BLaER1 (cell line): ENCODE data around the gene NUP98.
"Not testable (repeated sequence)": the region's sequence is repeated elsewhere in the genome, so short reads cannot be mapped to it uniquely, and the experiment has no call there.

Experiments used
- H3K27ac ChIP-seq: shearing (Covaris generic); formaldehyde crosslinking; 2 replicates; pipeline ENCODE4 v1.8.1; 2022
- H3K27me3 ChIP-seq: shearing (Covaris generic); formaldehyde crosslinking; 2 replicates; pipeline ENCODE4 v1.8.1; 2022
- H3K36me3 ChIP-seq: shearing (Covaris generic); formaldehyde crosslinking; 2 replicates; pipeline ENCODE4 v1.8.1; 2022
- H3K4me1 ChIP-seq: shearing (Covaris generic); formaldehyde crosslinking; 2 replicates; pipeline ENCODE4 v1.8.1; 2022
- H3K4me2 ChIP-seq: shearing (Covaris generic); formaldehyde crosslinking; 2 replicates; pipeline ENCODE4 v1.8.1; 2022
- H3K4me3 ChIP-seq: shearing (Covaris generic); formaldehyde crosslinking; 2 replicates; pipeline ENCODE4 v1.8.1; 2022
- H3K9ac ChIP-seq: shearing (Covaris generic); formaldehyde crosslinking; 2 replicates; pipeline ENCODE4 v1.8.1; 2022
- H3K9me3 ChIP-seq: shearing (Covaris generic); formaldehyde crosslinking; 2 replicates; pipeline ENCODE4 v1.8.1; 2022
- H4K20me1 ChIP-seq: shearing (Covaris generic); formaldehyde crosslinking; 2 replicates; pipeline ENCODE4 v1.8.1; 2022
- Cebpa-rat ChIP-seq: shearing (Covaris generic); IDR thresholded peaks from 2 replicates; pipeline ENCODE4 v1.8.1; 2022

NUP98 gene

GRCh38 chr11:3816673-3817072, 19.3 kb upstream of the NUP98 start:
- peak overlapping the region; percentile 54 for H3K4me2 ChIP-seq

DNA sequence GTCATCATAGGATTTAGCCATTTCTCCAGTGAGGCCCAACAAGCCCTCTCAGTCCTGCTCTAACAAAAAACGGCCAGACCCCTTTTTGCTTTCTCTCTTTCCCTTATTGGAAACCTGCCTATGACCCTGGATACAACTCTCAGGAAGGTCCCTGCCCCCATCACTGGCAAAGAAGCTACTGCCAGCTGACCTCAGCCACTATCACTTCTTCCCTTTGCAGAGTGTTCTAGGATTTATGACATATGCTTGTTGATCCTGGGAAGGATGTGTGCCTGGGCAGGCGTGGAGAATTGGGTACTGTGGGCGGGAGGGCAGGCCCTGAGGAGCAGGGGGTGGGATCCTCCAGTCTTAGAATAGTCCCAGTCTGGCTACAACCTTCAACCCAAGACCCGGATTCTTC, 18.5 kb upstream of the NUP98 start:
- Histone ChIP-seq H3K9ac (no peak overlapping the region), H3K4me3 (no peak overlapping the region), H3K4me2 (no peak overlapping the region), H3K36me3 (peaks cover 46% of the 10 kb centered on the region), H3K9me3 (no peaks in the 10 kb centered on the region), H3K4me1 (peaks cover 15% of the 10 kb centered on the region), H3K27me3 (no peaks in the 10 kb centered on the region), H3K27ac (no peak overlapping the region), H4K20me1 (no peaks in the 10 kb centered on the region)
- no peak for TF ChIP-seq Cebpa-rat

More at GRCh38 chr11:3816673-3817072, 19.3 kb upstream of the NUP98 start:
- peaks cover 45% of the 10 kb centered on the region for H3K36me3 ChIP-seq
- H3K27ac ChIP-seq: peak overlapping the region; percentile 60
- H3K9ac ChIP-seq: no peak overlapping the region
- TF ChIP-seq Cebpa-rat: no peak
- H3K4me1 ChIP-seq: peaks cover 15% of the 10 kb centered on the region
- H3K4me3 ChIP-seq: no peak overlapping the region
- H4K20me1 ChIP-seq: no peaks in the 10 kb centered on the region
- no peaks in the 10 kb centered on the region for H3K9me3 ChIP-seq
- H3K27me3 ChIP-seq: no peaks in the 10 kb centered on the region

DNA sequence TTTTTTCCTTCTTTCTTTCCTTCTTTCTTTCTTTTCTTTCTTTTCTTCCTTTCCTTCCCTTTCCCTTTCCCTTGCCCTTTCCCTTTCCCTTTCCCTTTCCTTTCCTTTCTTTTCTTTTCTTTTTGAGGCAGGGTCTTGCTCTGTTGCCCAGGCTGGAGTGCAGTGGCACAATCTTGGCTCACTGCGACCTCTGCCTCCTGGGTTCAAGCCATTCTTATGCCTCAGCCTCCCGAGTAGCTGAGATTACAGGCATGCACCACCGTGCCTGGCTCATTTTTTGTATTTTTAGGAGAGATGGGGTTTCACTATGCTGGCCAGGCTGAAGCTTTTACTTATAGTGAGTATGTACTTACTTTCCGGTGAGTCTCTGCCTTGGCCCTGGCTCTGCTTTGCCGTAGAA, 17.5 kb upstream of the NUP98 start:
- H3K4me3 ChIP-seq, H3K9me3 ChIP-seq, H3K27ac ChIP-seq, H3K27me3 ChIP-seq, H4K20me1 ChIP-seq, H3K9ac ChIP-seq, H3K4me2 ChIP-seq: not testable (repeated sequence)
- Histone ChIP-seq H3K36me3 (peaks cover 43% of the 10 kb centered on the region), H3K4me1 (peaks cover 15% of the 10 kb centered on the region)

GRCh38 chr11:3810951-3811350, 13.6 kb upstream of the NUP98 start:
- Histone ChIP-seq H3K27me3 (no peaks in the 10 kb centered on the region), H3K9me3 (no peaks in the 10 kb centered on the region), H3K4me1 (peaks cover 13% of the 10 kb centered on the region), H3K9ac (no peak overlapping the region), H3K4me3 (no peak overlapping the region), H3K4me2 (no peak overlapping the region), H3K27ac (no peak overlapping the region), H4K20me1 (0 out of 2 replicates have a peak, but pooled peaks cover 8% of the 10 kb centered on the region), H3K36me3 (peaks cover 30% of the 10 kb centered on the region; the same call in 1 of the 2 replicates)
- TF ChIP-seq Cebpa-rat: no peak

GRCh38 chr11:3810446-3810845, 13.1 kb upstream of the NUP98 start:
- Histone ChIP-seq H3K4me3 (no peak overlapping the region), H3K36me3 (peaks cover 30% of the 10 kb centered on the region; the same call in 1 of the 2 replicates), H3K9me3 (no peaks in the 10 kb centered on the region), H3K4me1 (peaks cover 13% of the 10 kb centered on the region), H3K27ac (no peak overlapping the region), H3K9ac (no peak overlapping the region), H3K4me2 (no peak overlapping the region), H4K20me1 (0 out of 2 replicates have a peak, but pooled peaks cover 8% of the 10 kb centered on the region), H3K27me3 (no peaks in the 10 kb centered on the region)
- no peak for TF ChIP-seq Cebpa-rat

GRCh38 chr11:3809624-3809928, 12.2 kb upstream of the NUP98 start:
- TF ChIP-seq Cebpa-rat: no peak

GRCh38 chr11:3808861-3809623, 11.7 kb upstream of the NUP98 start:
- Histone ChIP-seq H3K36me3 (peaks cover 26% of the 10 kb centered on the region; the same call in 1 of the 2 replicates), H3K27me3 (no peaks in the 10 kb centered on the region), H4K20me1 (0 out of 2 replicates have a peak, but pooled peaks cover 8% of the 10 kb centered on the region), H3K4me2 (peak overlapping the region; percentile 87), H3K4me1 (peaks cover 18% of the 10 kb centered on the region), H3K4me3 (peak overlapping the region; percentile 82), H3K9me3 (no peaks in the 10 kb centered on the region), H3K9ac (peak overlapping the region; percentile 83), H3K27ac (peak overlapping the region; percentile 79)
- no peak for TF ChIP-seq Cebpa-rat

More at GRCh38 chr11:3809624-3809928, 12.2 kb upstream of the NUP98 start:
- no peaks in the 10 kb centered on the region for H3K9me3 ChIP-seq
- H4K20me1 ChIP-seq: 0 out of 2 replicates have a peak, but pooled peaks cover 8% of the 10 kb centered on the region
- H3K36me3 ChIP-seq: peaks cover 26% of the 10 kb centered on the region; the same call in 1 of the 2 replicates
- H3K4me2 ChIP-seq: peak overlapping the region; percentile 87; the same call in 1 of the 2 replicates
- H3K27me3 ChIP-seq: no peaks in the 10 kb centered on the region
- no peak overlapping the region for H3K27ac ChIP-seq
- no peak overlapping the region for H3K4me3 ChIP-seq
- no peak overlapping the region for H3K9ac ChIP-seq
- peaks cover 13% of the 10 kb centered on the region for H3K4me1 ChIP-seq

GRCh38 chr11:3807909-3808860, 10.8 kb upstream of the NUP98 start, which contains the start of gene PGAP2:
PGAP2 (plus strand) TSS chr11:3808560; CDS start chr11:3811260, 2,700 bp downstream.
- no peaks in the 10 kb centered on the region for H3K9me3 ChIP-seq
- H3K27me3 ChIP-seq: no peaks in the 10 kb centered on the region
- H3K36me3 ChIP-seq: peaks cover 22% of the 10 kb centered on the region; the same call in 1 of the 2 replicates
- H4K20me1 ChIP-seq: 0 out of 2 replicates have a peak, but pooled peaks cover 8% of the 10 kb centered on the region
- TF ChIP-seq Cebpa-rat: no peak
- H3K4me1 ChIP-seq: peaks cover 19% of the 10 kb centered on the region
- H3K4me3 ChIP-seq: peak within 1 kb of the TSS; percentile 82
- H3K27ac ChIP-seq: peak within 1 kb of the TSS; percentile 79
- H3K4me2 ChIP-seq: peak within 1 kb of the TSS; percentile 87
- peak within 1 kb of the TSS; percentile 83 for H3K9ac ChIP-seq

- H4K20me1 ChIP-seq: no peaks in the 10 kb centered on the region
- no peak overlapping the region for H3K9ac ChIP-seq
- peaks cover 11% of the 10 kb centered on the region for H3K4me1 ChIP-seq
- no peak overlapping the region for H3K4me3 ChIP-seq
- TF ChIP-seq Cebpa-rat: no peak
- no peak overlapping the region for H3K27ac ChIP-seq
- no peaks in the 10 kb centered on the region for H3K36me3 ChIP-seq
- H3K4me2 ChIP-seq: no peak overlapping the region
- H3K9me3 ChIP-seq: no peaks in the 10 kb centered on the region
- no peaks in the 10 kb centered on the region for H3K27me3 ChIP-seq
These were observed 6.6 kb upstream of the NUP98 start for GRCh38 chr11:3803726-3804495.
